ENCODE results near the gene TLX1.

TLX1 gene

GRCh38 chr10:101164020-101164419 lies 32.9 kb downstream of the TLX1 start:
- TF ChIP-seq MAX (IDR thresholded peaks at IDR 0.05; ENCODE audit: low read depth, low read length) (no peak), CTCF (IDR thresholded peaks at IDR 0.05; ENCODE audit: low read depth, low read length) (no peak), POLR2A (IDR thresholded peaks at IDR 0.05; ENCODE audit: extremely low read depth, insufficient read length) (no peak), MYC (IDR thresholded peaks at IDR 0.05; ENCODE audit: low read depth, low read length) (no peak)
- DNase-seq (ENCODE audit: low read depth), result no peak
- H3K4me3 ChIP-seq (ENCODE audit: low read depth, low read length), result no peak overlapping the region

GRCh38 chr10:101165736-101166135 lies 34.6 kb downstream of the TLX1 start:
- no peak for TF ChIP-seq CTCF (IDR thresholded peaks at IDR 0.05; ENCODE audit: low read depth, low read length)
- no peak for TF ChIP-seq MYC (IDR thresholded peaks at IDR 0.05; ENCODE audit: low read depth, low read length)
- TF ChIP-seq MAX (IDR thresholded peaks at IDR 0.05; ENCODE audit: low read depth, low read length), result no peak
- no peak for TF ChIP-seq POLR2A (IDR thresholded peaks at IDR 0.05; ENCODE audit: extremely low read depth, insufficient read length)
- DNase-seq (ENCODE audit: low read depth), result no peak
- H3K4me3 ChIP-seq (ENCODE audit: low read depth, low read length), result no peak overlapping the region

- no peak overlapping the region for H3K4me3 ChIP-seq (ENCODE audit: low read depth, low read length)
- no peak for DNase-seq (ENCODE audit: low read depth)
- TF ChIP-seq MYC (IDR thresholded peaks at IDR 0.05; ENCODE audit: low read depth, low read length), result no peak
- TF ChIP-seq CTCF (IDR thresholded peaks at IDR 0.05; ENCODE audit: low read depth, low read length), result no peak
- TF ChIP-seq POLR2A (IDR thresholded peaks at IDR 0.05; ENCODE audit: extremely low read depth, insufficient read length), result no peak
- TF ChIP-seq MAX (IDR thresholded peaks at IDR 0.05; ENCODE audit: low read depth, low read length), result no peak
These were observed 35.3 kb downstream of the TLX1 start for GRCh38 chr10:101166430-101166829.

GRCh38 chr10:101172741-101173140 lies 41.6 kb downstream of the TLX1 start:
- DNase-seq (ENCODE audit: low read depth), result no peak
- no peak overlapping the region for H3K4me3 ChIP-seq (ENCODE audit: low read depth, low read length)
- no peak for TF ChIP-seq MAX (IDR thresholded peaks at IDR 0.05; ENCODE audit: low read depth, low read length)
- TF ChIP-seq MYC (IDR thresholded peaks at IDR 0.05; ENCODE audit: low read depth, low read length), result no peak
- no peak for TF ChIP-seq CTCF (IDR thresholded peaks at IDR 0.05; ENCODE audit: low read depth, low read length)

- DNase-seq (ENCODE audit: low read depth), result no peak
- TF ChIP-seq CTCF (IDR thresholded peaks at IDR 0.05; ENCODE audit: low read depth, low read length) (no peak), POLR2A (IDR thresholded peaks at IDR 0.05; ENCODE audit: extremely low read depth, insufficient read length) (no peak), MAX (IDR thresholded peaks at IDR 0.05; ENCODE audit: low read depth, low read length) (no peak), MYC (IDR thresholded peaks at IDR 0.05; ENCODE audit: low read depth, low read length) (no peak)
- no peak overlapping the region for H3K4me3 ChIP-seq (ENCODE audit: low read depth, low read length)
These were observed 43.2 kb downstream of the TLX1 start for GRCh38 chr10:101174319-101174718.

GRCh38 chr10:101176577-101176976 lies 45.5 kb downstream of the TLX1 start:
- no peak overlapping the region for H3K4me3 ChIP-seq (ENCODE audit: low read depth, low read length)
- no peak for DNase-seq (ENCODE audit: low read depth)
- no peak for TF ChIP-seq POLR2A (IDR thresholded peaks at IDR 0.05; ENCODE audit: extremely low read depth, insufficient read length)
- no peak for TF ChIP-seq MYC (IDR thresholded peaks at IDR 0.05; ENCODE audit: low read depth, low read length)
- TF ChIP-seq CTCF (IDR thresholded peaks at IDR 0.05; ENCODE audit: low read depth, low read length), result no peak
- no peak for TF ChIP-seq MAX (IDR thresholded peaks at IDR 0.05; ENCODE audit: low read depth, low read length)

Measured in NB4 (cell line).